Measurements from ENCODE around the gene ZFP36L2.

Gene ZFP36L2

DNA sequence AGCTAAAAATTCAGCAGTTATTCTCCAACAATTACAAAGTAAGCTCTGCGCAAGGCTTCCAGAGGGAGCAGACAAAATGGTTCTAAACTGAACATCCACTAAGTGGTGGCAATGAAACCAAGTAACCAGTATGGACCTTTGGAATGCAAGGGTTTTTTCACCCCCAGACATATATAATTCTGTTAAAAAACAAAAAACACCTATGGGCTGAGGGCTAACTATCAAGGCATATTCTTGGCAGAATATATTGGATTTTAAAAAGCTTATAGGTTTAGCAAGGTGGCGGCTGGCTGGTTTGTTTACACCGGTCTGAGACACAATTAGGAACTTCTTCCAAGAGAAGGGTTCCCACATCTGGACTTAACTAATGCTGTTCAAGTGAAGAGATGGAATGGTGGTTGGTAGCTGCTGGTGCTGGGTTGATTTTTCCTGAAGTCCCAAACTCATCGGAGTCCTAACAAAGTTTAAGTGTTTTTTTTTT, 2.8 kb downstream of the ZFP36L2 start:
- DNase-seq (ENCODE audit: low spot score), result peak; percentile 25

DNA sequence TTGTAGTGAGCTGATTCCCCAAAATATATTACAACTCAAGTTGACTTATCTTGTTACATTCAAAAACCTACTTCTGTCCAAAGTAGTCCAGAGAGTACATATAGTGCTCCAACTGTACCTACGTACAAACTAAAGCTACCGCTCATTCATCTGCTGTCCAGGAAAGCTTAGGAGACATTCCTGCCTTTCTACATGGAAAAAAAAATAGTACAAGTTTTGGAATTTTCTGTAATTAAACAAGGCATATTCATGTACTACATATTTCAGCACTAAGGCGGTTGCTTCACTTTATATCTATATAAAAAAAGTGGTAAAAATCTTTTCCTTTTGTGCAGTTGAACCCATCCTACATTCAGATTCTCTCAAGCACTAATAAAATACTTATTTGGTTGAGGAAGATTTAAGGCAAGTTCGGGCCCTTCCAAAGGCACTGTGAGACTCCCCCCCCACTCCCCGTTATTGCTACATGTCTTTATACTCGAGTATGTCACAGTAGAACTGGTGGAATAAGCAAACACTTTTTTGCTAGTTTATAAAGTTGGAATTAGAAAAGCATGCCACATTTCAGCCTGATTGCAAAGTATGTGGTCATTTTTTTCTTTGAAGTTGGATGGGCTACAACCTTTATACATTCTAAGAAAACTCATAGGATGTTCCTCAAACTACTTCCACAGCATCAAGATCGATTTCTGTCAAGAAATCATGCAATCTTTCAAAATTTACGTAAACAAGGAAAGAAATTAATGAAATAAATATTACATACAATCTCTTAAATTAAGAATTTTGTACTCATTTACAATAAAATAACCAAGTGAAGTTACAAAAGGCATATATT, 3.7 kb downstream of the ZFP36L2 start:
- DNase-seq (ENCODE audit: low spot score), result peak; percentile 30

DNA sequence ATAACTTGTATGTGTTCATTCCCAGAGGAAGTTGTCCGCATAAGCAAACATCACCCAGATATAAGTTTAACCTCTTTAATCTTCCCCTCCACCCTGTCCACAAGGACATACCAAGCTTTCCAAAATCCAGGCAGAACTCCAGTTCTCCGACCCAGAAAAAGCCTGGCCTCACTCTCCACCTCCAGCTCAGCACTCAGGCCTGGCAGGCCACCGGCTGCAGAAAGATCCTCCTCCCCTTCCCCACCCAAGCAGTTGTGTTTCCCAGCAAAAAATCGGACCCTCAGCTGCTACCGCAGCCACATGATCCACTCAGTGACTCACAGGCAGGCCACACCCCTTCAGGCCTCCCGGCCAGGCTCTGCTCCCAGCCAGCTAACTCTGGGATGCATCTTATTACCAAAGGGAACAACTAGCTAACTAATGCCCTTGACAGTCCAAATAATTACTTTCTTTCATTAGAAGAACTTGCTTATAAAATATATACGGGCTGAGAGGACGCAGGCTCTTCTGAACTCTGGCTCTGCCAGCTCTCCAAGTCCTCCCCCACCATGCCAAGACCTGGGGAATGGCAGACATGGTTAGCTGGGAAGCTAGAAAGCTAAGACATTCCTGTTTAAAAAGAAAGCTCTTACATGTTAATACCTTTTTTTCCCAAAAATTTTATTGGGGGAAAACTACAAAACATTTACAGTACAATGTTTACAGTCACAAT, 4.5 kb downstream of the ZFP36L2 start:
- peak; percentile 87 for DNase-seq (ENCODE audit: low spot score)

DNA sequence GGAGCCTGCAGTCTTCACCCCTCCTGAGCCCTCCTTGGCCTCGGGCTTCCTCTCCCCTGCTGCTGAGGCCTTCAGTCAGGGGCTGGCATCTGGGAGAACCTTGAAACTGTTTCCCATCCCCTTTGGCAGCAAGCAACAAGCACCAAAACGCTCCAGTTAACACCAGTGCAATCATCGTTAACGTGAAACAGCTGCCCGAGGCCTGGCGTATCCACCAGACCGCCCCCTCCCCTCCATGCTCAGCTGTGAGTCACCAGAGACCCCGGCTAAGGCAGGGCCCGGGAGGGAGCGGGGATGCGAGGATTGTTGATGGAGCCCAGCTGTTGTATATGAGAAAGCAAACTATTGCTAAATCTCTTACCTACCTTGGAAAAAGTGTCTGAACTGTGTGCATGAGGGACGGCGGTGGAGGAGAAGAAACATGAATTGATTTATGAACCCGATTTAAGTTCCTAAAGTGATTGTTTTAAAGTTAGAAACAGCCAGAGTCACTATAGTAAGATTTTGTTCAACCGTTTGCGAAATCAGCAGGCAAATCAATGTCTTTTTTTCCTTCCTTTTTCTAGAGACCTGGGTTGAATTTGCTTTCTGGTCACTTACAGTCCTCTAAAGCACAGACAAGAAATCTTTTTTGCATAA, 5.2 kb downstream of the ZFP36L2 start:
- DNase-seq (ENCODE audit: low spot score), result peak; percentile 4

DNA sequence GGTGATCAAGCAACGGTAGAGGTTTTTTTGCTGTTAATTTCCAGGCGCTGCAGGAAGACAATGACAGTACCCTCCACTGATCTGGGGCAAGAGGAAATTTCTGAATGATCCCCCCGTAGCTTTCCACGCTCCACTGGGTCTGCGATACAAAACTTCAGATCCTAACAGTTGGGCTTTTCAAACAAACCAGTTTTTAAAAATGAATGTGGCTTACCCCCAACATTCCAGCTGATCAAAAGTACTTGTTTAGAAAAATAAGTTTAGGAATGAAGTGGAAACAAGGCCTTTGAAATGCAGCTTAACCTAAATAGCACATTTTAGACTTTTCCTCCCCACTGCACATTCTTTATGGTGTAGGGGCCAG, 5.7 kb downstream of the ZFP36L2 start:
- no peak for DNase-seq (ENCODE audit: low spot score)

DNA sequence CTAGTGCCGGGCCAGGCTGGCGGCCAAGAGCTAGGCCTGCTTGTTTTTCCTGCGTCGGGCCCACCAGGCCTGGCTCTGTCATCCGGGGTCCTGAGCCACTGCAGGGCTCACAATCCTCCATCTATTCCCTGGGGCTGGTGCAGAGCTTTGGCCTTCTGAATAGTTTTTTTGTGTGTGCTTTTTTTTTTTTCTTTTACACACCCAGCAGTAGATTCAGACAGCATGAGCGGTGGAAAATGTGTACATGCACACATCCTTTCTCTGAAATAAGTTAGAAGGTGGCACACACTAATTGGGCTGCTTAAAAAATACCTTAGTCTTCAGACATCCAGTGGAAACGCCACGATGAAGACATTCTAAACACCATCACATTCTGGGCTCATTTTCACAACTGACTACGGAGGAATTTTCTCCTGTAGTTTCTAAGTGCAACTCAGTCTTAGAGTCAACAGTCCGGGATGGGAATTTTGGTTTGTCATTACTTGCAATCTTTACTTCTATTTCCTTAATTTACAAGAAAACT, 6.1 kb downstream of the ZFP36L2 start:
- no peak for DNase-seq (ENCODE audit: low spot score)

DNA sequence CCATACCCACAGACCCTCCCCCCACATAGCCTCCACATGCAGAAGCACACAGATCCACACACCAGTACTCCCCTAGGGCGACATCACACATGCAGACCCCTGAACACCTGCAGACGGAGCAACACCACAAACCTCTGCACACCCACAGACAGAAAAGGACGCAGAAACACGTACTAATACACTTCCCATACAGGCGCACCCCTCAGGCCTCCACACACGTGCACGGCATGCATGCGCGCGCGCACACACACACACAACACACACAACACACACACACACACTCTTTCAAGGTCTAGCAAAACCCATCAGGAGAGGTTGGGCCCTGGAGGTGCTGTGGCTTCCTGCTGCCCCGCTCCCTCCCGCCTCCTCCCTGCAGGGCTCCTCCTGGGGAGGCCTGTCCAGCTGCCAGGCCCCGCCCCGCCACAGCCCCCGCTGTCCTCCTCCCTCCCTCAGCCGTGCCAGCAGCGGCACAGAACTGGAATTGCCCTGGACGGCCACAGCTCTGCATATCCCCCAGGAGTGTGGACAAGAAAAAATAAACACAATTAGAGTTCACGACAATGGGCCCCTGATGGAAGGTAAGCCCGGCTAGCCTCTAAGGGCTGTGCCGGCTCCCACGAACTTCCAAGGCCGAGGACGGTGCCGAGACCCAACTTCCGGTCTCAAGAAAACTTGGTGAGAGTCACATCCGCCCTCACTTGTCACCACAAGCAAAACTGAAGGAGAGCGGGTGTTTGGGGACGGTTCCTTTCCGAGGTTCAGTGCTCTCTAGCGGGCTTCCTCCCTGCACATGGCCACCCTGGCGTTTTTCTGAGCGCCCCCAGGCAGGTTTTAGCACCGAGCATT, 6.8 kb downstream of the ZFP36L2 start:
- DNase-seq (ENCODE audit: low spot score), result peak; percentile 78

DNA sequence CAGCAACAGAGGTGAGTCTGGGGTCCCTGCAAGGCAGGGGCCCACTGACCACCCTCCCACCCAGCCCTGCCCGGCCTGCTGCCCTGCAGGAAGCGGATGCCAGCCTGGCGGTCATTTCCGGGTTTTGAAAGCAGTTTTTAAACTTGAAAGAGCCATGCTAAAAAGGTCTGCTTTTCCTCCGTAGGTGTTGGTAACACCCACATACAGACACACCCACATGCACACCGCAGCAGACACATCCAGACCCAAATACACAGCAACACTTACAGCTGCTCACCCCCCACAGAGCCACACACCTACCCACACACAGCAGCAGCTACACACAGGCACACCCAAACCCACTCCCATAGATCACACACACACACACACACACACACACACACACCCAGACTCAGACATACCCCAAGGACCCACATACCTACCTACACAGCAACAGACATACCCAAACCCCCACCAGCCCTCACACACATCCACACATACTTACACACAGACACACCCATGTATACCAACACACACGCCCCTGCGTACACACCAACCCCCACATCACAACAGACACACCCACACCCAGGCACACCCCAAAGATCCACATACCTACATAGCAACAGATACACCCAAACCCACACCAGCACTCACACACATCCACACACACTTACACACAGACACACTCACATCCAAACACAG, 7.6 kb downstream of the ZFP36L2 start:
- peak; percentile 56 for DNase-seq (ENCODE audit: low spot score)

DNA sequence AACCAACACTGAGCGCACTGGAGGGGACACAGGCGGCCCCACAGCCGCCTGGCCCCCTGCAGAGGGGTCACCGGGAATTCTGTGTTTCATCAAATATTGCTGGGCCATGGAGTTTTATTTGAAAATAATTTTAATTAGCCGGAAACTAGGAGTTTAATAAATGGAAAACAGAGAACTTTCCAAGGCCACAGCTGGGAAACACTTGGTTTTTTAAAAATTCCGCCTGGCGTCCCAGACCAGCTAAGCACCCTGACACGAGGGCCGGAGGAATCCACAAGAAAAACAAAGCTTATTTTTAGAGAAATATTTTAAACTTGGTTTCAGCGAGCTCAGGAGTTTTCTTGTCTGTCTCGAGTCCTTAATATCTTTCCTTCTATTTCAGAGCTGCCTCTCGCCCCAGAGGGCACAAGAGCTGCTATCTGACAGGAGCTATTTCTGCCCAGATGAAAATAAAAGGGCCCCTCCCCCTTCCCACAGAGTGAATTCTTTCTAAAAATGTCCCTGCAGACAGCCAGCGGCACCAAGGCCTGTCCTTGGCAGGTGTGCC, 8.2 kb downstream of the ZFP36L2 start:
- DNase-seq (ENCODE audit: low spot score), result no peak

DNA sequence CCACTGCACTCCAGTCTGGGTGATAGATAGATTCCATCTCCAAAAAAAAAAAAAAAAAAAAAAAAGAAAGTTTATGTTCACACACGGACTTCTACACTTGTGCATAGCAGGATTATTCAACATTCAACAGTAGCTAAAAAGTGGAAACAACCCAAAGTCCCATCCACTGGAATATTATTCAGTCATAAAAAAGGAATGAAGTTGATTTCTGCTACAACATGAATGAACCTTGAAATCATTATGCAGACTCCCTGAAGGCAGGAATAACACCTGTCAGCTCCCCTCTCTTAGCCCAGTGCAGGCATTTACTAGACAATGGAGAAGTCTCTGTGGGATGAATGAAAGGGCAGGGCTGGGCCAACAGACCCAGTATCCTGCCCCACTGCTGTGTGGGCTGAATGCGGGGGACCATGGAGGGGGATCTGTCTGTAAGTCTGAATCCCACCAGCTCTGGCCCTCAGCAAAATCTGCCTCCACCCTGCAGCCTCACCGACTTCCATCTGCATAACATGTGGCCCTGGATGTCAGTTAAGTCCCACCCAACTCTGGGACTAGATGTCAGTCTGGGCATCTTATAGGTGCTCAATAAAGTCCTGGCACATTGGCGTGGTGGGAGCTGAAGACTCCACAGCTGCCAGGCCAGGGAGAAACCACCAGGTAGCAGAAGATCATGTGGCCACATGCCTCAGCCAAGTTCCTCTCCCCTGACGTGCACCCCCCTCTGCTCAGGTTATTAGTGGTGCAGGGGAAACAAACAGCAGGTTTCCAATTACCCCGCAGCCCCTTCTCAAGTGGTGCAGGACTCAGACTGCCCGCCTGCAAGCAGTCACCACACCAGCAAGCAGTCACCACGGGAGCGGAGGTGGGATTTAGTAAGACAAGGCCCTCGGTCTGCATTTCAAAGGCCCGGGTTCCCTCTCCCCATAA, 8.9 kb downstream of the ZFP36L2 start:
- no peak for DNase-seq (ENCODE audit: low spot score)

DNA sequence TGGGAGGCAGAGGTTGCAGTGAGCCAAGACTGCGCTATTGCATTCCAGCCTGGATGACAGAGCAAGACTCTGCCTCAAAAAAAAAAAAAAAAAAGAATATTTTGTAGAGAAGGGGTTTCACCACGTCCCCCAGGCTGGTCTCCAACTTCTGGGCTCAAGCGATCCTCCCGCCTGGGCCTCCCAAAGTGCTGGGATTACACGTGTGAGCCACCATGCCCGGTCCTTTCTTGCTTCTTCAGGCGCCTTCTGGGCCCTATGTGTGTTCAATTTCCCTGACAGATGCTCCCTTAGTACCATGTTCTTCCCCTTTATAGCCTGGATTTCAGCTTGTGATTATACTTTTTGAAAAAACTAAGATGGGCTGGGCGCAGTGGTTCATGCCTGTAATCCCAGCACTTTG, 9.8 kb downstream of the ZFP36L2 start:
- DNase-seq (ENCODE audit: low spot score), result no peak

DNA sequence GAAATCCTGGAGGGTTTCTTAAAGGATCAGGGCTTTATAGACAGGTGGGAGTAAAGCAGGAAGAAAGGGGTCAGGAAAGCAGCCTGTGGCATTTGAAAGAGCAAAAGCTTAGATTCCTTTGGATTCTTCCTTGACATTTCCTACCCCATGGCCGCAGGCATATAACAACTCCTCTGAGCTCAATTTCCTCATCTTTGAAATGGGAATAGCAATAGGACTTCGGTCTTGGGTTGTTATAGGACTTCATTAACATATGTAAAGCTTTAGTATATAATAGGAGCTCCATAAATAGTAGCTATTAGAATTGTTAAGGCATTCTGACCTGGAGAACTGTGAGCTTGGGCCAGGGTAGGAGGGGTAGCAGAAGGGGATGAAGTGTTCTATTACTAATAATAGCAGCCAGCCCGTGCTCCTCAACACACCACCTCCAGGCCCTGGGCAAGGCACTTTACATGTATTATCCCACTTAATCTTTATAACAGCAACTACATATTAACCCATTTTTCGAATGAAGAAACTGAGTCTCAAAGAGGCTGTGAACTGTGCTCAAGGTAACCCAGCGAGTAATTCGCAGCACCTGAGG, 10.6 kb downstream of the ZFP36L2 start:
- DNase-seq (ENCODE audit: low spot score), result no peak

DNA sequence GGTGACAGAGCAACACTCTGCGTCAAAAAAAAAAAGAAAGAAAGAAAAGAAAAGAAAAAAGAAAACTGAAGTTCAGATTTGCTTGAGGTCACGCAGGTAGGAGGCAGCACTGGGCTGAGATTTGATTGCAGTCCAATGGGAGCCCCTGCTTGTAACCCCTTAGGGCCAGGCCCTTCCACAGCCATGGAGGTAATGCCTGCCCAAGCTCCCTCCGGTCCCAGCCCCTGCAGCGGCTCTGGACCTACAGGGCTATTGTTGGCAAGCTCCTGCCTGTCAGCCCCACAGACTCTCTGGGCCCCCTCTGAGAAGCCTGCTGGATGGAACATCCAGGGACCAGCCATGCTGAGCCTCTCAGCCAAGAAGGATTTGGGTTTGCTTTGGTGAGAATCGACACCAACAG, 12.2 kb downstream of the ZFP36L2 start:
- no peak for DNase-seq (ENCODE audit: low spot score)

DNA sequence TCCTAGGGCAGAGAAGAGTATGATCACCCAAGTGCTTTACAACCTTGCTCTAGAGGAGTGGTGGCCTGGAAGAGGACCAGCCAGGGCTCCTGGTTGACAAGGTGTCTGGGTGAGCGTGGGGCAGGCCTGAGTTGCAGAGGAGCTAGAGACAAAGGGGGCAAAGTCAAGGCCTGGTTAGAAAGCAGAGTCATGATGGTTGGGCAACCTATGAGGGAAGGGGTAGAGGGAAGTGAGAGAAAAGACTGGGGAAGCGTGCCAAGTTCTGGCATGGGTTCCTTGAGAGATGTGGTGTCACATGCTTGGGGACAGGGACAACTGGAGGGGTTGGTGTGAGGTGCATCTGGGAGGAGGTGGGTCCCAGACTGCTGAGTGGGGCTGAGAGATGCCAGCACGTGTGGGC, 13.5 kb downstream of the ZFP36L2 start:
- DNase-seq (ENCODE audit: low spot score), result no peak

DNA sequence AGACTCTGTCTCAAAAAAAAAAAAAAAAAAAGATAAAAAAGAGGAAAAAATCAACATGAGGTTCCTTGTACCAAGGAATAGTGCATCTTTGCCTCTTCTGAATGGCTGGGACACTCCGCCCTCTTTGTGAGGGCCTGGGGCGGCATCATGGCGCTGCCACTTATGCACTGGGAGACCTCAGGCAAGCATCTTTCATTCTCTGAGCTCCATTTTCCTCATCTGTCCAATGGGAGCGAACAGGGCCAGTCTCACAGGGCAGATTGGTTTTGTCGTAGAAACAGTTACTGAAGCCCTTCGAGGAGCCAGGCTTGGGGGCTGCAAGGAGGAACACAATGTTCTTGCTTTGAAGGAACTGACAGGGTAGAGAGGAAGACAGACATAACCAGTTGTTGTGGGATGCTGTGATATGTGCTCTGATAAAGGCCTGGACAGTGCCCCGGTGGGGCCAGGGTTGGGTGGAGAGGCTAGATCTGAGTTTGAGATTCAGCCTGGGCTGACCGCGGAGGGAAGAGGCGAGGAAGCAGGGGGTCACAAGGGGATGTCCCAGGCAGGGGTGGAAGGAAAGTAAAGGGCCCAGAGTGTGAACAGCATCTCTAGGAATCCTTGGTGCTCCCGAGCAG, 14.1 kb downstream of the ZFP36L2 start:
- no peak for DNase-seq (ENCODE audit: low spot score)

DNA sequence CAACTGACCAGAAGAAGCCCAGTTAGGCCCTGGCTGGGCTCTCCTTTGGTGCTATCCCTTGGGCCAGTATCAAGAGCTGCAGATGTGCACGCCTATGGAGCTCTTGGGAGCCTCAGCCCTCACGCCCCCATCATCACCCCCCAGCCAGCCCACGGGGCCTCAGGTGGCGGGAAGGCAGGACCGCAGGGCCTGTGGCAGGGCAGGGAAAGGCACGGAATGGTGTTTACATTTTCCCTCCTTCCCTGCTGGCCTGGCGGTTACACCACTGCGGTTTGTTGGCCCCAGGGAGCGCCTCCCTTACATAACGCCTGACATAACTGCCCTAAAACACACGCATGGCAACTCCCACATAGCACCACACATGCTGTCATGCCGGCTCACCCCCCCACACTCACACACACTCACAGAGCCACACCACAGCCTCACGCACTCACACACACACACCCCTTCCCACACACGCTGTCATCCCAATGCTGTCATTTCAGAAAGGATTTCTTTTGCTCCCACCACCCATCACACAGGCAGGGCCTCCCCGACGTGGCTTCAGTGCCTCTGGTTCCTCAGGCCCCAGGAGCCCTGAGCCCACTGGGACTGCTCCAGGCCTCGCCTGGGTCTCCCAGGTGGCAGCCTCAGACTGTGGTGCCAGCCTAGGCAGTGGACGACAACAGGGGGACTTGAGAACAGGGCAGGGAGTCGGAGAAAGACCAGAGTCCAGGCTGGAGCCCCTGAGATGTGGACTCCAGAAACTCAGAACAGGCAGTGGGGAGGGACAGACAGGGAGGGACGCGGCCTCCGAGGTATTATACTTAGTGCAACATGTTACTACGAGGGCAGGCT, 15.7 kb downstream of the ZFP36L2 start:
- DNase-seq (ENCODE audit: low spot score), result no peak

DNA sequence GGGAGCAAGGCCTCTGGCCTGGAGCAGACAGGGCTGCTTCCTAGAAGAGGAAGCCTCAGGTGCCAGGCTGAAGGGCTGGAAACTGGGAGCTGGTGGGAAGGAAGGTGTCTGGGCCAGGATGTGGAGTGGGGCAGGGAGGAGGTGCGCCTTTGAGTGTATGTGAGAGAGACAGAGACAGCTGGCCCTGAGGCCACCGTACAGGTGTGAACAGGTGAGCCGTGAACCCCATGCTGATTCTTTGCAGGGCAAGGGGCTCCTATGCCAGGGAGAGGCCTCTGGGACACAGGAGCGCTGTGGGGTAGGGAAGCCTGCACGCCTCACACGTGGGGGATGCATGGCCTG, 16.3 kb downstream of the ZFP36L2 start:
- no peak for DNase-seq (ENCODE audit: low spot score)

DNA sequence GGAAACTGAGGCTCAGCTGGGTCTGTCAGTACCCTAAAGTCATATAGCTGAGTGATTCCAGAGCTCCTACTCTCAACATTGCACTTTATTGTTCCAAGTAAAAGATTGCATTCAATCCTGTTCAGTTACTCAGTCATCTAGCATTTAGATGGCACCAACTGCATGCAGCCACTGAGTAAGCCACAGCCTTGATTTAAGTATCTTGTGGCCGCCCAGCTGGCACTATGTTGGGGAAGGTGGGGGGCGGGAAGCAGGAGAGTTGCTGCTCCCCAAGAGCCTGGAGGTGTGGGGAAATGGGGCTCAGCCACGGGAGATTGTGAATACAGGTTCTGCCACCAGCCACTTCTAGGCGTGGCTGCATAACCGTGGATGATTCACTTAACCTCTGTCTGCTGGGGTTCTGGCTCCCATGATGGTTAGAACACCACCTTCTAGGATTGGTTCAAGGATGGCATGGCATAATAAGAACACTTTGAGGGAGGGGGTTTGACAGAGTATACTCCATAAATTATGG, 17.1 kb downstream of the ZFP36L2 start:
- peak; percentile 19 for DNase-seq (ENCODE audit: low spot score)
